Measurements from ENCODE around the gene DPP10.

DPP10 gene

GRCh38 chr2:114543236-114543766 is 100.9 kb downstream of the DPP10 start:
- H3K4me3 ChIP-seq (ENCODE audit: low read depth in 1 of 2, low read length in 1 of 2), result no peak overlapping the region
- H3K4me1 ChIP-seq (ENCODE audit: control insufficient read depth in 1 of 2, insufficient read depth in 1 of 2, low read depth in 1 of 2, low read length in 1 of 2), result no peaks in the 10 kb centered on the region
- H3K27ac ChIP-seq, result no peak overlapping the region
- no peak for TF ChIP-seq CTCF (IDR thresholded peaks at IDR 0.05)
- no peaks in the 10 kb centered on the region for H3K36me3 ChIP-seq
- H3K9me3 ChIP-seq, result no peaks in the 10 kb centered on the region
- H3K27me3 ChIP-seq, result peaks cover 4% of the 10 kb centered on the region

DNA sequence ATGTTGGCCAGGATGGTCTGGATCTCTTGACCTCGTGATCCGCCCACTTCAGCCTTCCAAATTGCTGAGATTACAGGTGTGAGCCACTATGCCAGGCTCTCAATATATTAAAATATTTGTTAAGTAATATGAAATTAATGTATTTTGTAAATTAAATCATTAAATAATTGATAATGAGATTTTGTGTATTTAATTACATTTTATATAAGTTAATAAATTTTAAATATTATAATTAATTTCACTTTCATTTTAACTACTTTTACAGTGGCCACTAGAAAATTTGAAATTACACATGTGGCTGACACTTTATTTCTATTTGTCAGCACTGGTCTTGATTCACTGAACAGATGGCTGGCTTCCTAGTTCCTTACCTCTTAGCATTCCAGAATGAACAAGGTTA is 102.6 kb downstream of the DPP10 start:
- H3K4me3 ChIP-seq (ENCODE audit: low read depth in 1 of 2, low read length in 1 of 2), result no peak overlapping the region
- peaks cover 4% of the 10 kb centered on the region for H3K27me3 ChIP-seq
- TF ChIP-seq CTCF (IDR thresholded peaks at IDR 0.05), result no peak
- H3K4me1 ChIP-seq (ENCODE audit: control insufficient read depth in 1 of 2, insufficient read depth in 1 of 2, low read depth in 1 of 2, low read length in 1 of 2), result no peaks in the 10 kb centered on the region
- no peak overlapping the region for H3K27ac ChIP-seq
- no peaks in the 10 kb centered on the region for H3K9me3 ChIP-seq
- H3K36me3 ChIP-seq, result no peaks in the 10 kb centered on the region

GRCh38 chr2:114546531-114546930 is 104.1 kb downstream of the DPP10 start:
- Histone ChIP-seq H3K27me3 (peaks cover 4% of the 10 kb centered on the region), H3K4me3 (ENCODE audit: low read depth in 1 of 2, low read length in 1 of 2) (no peak overlapping the region), H3K4me1 (ENCODE audit: control insufficient read depth in 1 of 2, insufficient read depth in 1 of 2, low read depth in 1 of 2, low read length in 1 of 2) (no peaks in the 10 kb centered on the region), H3K27ac (no peak overlapping the region), H3K9me3 (no peaks in the 10 kb centered on the region), H3K36me3 (no peaks in the 10 kb centered on the region)
- no peak for TF ChIP-seq CTCF (IDR thresholded peaks at IDR 0.05)

DNA sequence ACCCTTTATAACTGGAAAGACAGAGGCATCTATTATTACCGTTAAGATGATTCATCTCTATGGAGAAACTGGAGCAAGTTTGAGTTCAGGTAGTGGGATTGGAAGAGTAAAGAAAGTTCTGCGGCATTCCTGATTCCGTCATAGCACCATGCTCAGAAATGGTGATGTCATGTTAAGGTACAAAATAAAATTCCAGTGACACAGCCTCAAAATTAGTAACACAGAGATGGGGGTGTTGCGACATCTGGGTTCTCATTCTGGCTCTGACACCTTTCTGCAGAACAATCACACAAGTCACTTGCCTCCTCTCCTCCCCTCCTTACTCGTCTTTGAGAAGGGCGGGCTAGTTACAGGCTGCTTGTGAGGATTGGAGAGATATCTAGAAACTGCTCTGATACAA is 105.7 kb downstream of the DPP10 start:
- no peaks in the 10 kb centered on the region for H3K4me1 ChIP-seq (ENCODE audit: control insufficient read depth in 1 of 2, insufficient read depth in 1 of 2, low read depth in 1 of 2, low read length in 1 of 2)
- no peak overlapping the region for H3K27ac ChIP-seq

GRCh38 chr2:114550364-114550763 is 107.9 kb downstream of the DPP10 start:
- H3K4me3 ChIP-seq (ENCODE audit: low read depth in 1 of 2, low read length in 1 of 2), result no peak overlapping the region
- no peaks in the 10 kb centered on the region for H3K4me1 ChIP-seq (ENCODE audit: control insufficient read depth in 1 of 2, insufficient read depth in 1 of 2, low read depth in 1 of 2, low read length in 1 of 2)
- H3K27ac ChIP-seq, result no peak overlapping the region
- no peaks in the 10 kb centered on the region for H3K27me3 ChIP-seq
- no peaks in the 10 kb centered on the region for H3K36me3 ChIP-seq
- no peak for TF ChIP-seq CTCF (IDR thresholded peaks at IDR 0.05)
- H3K9me3 ChIP-seq, result no peaks in the 10 kb centered on the region

More for the DNA sequence above, 105.7 kb downstream of the DPP10 start:
- no peaks in the 10 kb centered on the region for H3K36me3 ChIP-seq
- H3K9me3 ChIP-seq, result no peaks in the 10 kb centered on the region
- peaks cover 4% of the 10 kb centered on the region for H3K27me3 ChIP-seq
- no peak overlapping the region for H3K4me3 ChIP-seq (ENCODE audit: low read depth in 1 of 2, low read length in 1 of 2)
- TF ChIP-seq CTCF (IDR thresholded peaks at IDR 0.05), result no peak

Measured in neutrophil (primary cell).